Panc1 (cell line): ENCODE data around the gene GLUL. TPM values are rescaled to one million over a fixed set of nuclear protein-coding genes. Genes with fewer than 3 reads are reported as not detected.
"Not testable (repeated sequence)": the region's sequence is repeated elsewhere in the genome, so short reads cannot be mapped to it uniquely, and the experiment has no call there.

Experiments
- ATAC-seq: fragments of 200-7000 bp; cut with Tn5 transposase; 2 replicates; pipeline ENCODE4 v1.9.1; 2020; ENCODE audit warnings: mild to moderate bottlenecking, moderate library complexity
- BruUV-seq: library from RNA; stranded (reverse); fragments of 400-500 nt; replicated peaks from 2 replicates; lab custom pipeline; 2021; lab: Mats Ljungman, UMichigan
- CTCF ChIA-PET: fragments of 300-600 bp; sonication (Branson Sonifier 250); formaldehyde crosslinking; loops from one replicate; lab custom pipeline; 2022; ENCODE audit warnings: antibody characterized with exemption; lab: Charles Lee
- POLR2A ChIA-PET: fragments of 300-600 bp; sonication (Branson Sonifier 250); formaldehyde crosslinking; loops from one replicate; lab custom pipeline; 2022; ENCODE audit warnings: antibody characterized with exemption; lab: Charles Lee
- DNase-seq: peaks from one replicate; pipeline ENCODE4 v3.0.0-alpha.2; 2010; ENCODE audit warnings: low read depth, low spot score
- H3K27ac ChIP-seq: 2 replicates; pipeline ENCODE4 v1.5.1; 2011; ENCODE audit warnings: mild to moderate bottlenecking, low read length, inconsistent platforms
- H3K27me3 ChIP-seq: fragments of 200-500 bp; sonication (Bioruptor generic); 2 replicates; pipeline ENCODE4 v1.6.0; 2014; ENCODE audit warnings: low read length, inconsistent platforms; ENCODE audit not compliant: control insufficient read depth, insufficient read depth
- H3K36me3 ChIP-seq: fragments of 200-500 bp; sonication (Bioruptor generic); 2 replicates; pipeline ENCODE4 v1.5.1; 2014; ENCODE audit warnings: inconsistent platforms, mild to moderate bottlenecking, low read length, moderate library complexity; ENCODE audit not compliant: control insufficient read depth, insufficient read depth
- H3K4me1 ChIP-seq: 2 replicates; pipeline ENCODE4 v1.5.1; 2011; ENCODE audit warnings: inconsistent platforms, mild to moderate bottlenecking, low read length, moderate library complexity; ENCODE audit not compliant: control insufficient read depth, insufficient read depth
- H3K4me3 ChIP-seq, 2 experiments: 2 replicates each; pipeline ENCODE4 v1.5.1; 2011 to 2012; ENCODE audit warnings: low read depth in 2 of 2, low read length in 2 of 2, mild to moderate bottlenecking in 2 of 2, inconsistent platforms in 1 of 2, moderate library complexity in 1 of 2
- H3K9me3 ChIP-seq: fragments of 200-500 bp; sonication (Bioruptor generic); 2 replicates; pipeline ENCODE4 v1.5.1; 2014; ENCODE audit warnings: low read depth, mild to moderate bottlenecking, inconsistent platforms, low read length, moderate library complexity; ENCODE audit not compliant: control insufficient read depth, insufficient read depth
- POLR2AphosphoS5 ChIP-seq: IDR thresholded peaks from 2 replicates; pipeline ENCODE4 v1.6.1; 2012; ENCODE audit warnings: mild to moderate bottlenecking, low read depth, low read length, moderate library complexity
- SIN3A ChIP-seq: IDR thresholded peaks from 2 replicates; pipeline ENCODE4 v1.6.1; 2012; ENCODE audit warnings: low read depth, mild to moderate bottlenecking, low read length, moderate library complexity, borderline replicate concordance; ENCODE audit not compliant: insufficient read depth
- TCF7L2 ChIP-seq: IDR thresholded peaks from 2 replicates; pipeline ENCODE4 v1.6.1; 2011; ENCODE audit warnings: mild to moderate bottlenecking, low read depth, low read length, inconsistent platforms
- in situ Hi-C: cut with HindIII; loops from 2 replicates; pipeline ENCODE4 v1.10.0; 2016; ENCODE audit warnings: low sequenced_read_pairs, low pct_unique_long_range_greater_than_20kb
- intact Hi-C: fragments of 100-400 bp; cut with micrococcal nuclease; formaldehyde crosslinking; loops from one replicate; pipeline ENCODE4 v1.10.0; 2022; ENCODE audit not compliant: unreplicated experiment
- total RNA-seq: library from RNA; stranded (reverse); gene quantifications from one replicate; pipeline ENCODE4 v1.2.1, GENCODE V29; 2021; ENCODE audit not compliant: unreplicated experiment
- TF ChIP-seq, protein P1 (sequence below), 2 experiments: IDR thresholded peaks; 2 replicates each; pipeline ENCODE4 v1.6.1; 2011 to 2012; ENCODE audit warnings: low read depth in 2 of 2, control low read depth in 1 of 2, low read length in 1 of 2, mild to moderate bottlenecking in 1 of 2, moderate library complexity in 1 of 2; ENCODE audit not compliant: insufficient read depth in 1 of 2
- TF ChIP-seq, protein P2 (sequence below): fragments of 450-650 bp; IDR thresholded peaks from 2 replicates; pipeline ENCODE4 v1.5.1; 2017; ENCODE audit warnings: mild to moderate bottlenecking

GLUL gene
- total RNA-seq, 1 experiment from 2014 or later: 55.2 TPM

DNA sequence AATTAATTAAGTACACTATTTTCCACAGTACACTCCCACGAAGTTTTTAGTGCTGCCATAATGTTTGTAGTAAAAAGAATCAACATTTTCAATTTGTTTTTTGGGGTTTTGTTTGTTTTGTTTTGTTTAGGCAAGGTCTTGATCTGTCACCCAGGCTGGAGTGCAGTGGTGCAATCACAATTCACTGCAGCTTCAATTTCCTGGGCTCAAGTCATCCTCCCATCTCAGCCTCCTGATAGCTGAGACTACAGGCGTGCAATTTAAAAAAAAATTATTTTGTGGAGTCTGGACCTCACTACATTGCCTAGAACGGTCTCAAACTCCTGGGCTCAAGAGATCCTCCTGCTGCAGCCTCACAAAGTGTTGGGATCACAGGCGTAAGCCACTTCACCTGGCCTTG, 11.4 kb downstream of the GLUL start:
- TF ChIP-seq POLR2AphosphoS5: no peak
- TF ChIP-seq, protein P1, sequence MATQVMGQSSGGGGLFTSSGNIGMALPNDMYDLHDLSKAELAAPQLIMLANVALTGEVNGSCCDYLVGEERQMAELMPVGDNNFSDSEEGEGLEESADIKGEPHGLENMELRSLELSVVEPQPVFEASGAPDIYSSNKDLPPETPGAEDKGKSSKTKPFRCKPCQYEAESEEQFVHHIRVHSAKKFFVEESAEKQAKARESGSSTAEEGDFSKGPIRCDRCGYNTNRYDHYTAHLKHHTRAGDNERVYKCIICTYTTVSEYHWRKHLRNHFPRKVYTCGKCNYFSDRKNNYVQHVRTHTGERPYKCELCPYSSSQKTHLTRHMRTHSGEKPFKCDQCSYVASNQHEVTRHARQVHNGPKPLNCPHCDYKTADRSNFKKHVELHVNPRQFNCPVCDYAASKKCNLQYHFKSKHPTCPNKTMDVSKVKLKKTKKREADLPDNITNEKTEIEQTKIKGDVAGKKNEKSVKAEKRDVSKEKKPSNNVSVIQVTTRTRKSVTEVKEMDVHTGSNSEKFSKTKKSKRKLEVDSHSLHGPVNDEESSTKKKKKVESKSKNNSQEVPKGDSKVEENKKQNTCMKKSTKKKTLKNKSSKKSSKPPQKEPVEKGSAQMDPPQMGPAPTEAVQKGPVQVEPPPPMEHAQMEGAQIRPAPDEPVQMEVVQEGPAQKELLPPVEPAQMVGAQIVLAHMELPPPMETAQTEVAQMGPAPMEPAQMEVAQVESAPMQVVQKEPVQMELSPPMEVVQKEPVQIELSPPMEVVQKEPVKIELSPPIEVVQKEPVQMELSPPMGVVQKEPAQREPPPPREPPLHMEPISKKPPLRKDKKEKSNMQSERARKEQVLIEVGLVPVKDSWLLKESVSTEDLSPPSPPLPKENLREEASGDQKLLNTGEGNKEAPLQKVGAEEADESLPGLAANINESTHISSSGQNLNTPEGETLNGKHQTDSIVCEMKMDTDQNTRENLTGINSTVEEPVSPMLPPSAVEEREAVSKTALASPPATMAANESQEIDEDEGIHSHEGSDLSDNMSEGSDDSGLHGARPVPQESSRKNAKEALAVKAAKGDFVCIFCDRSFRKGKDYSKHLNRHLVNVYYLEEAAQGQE (IDR thresholded peaks at IDR 0.05; ENCODE audit: insufficient read depth in 1 of 2, low read depth in 2 of 2, low read length in 1 of 2): no peak
- TF ChIP-seq, protein P2, sequence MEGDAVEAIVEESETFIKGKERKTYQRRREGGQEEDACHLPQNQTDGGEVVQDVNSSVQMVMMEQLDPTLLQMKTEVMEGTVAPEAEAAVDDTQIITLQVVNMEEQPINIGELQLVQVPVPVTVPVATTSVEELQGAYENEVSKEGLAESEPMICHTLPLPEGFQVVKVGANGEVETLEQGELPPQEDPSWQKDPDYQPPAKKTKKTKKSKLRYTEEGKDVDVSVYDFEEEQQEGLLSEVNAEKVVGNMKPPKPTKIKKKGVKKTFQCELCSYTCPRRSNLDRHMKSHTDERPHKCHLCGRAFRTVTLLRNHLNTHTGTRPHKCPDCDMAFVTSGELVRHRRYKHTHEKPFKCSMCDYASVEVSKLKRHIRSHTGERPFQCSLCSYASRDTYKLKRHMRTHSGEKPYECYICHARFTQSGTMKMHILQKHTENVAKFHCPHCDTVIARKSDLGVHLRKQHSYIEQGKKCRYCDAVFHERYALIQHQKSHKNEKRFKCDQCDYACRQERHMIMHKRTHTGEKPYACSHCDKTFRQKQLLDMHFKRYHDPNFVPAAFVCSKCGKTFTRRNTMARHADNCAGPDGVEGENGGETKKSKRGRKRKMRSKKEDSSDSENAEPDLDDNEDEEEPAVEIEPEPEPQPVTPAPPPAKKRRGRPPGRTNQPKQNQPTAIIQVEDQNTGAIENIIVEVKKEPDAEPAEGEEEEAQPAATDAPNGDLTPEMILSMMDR: no peak
- TF ChIP-seq SIN3A: no peak
- TF ChIP-seq TCF7L2: no peak
- Histone ChIP-seq H3K9me3 (no peaks in the 10 kb centered on the region), H3K27ac (no peak overlapping the region), H3K4me1 (no peaks in the 10 kb centered on the region), H3K4me3 (no peak overlapping the region), H3K27me3 (no peaks in the 10 kb centered on the region), H3K36me3 (no peaks in the 10 kb centered on the region)
- in situ Hi-C loops: no loop called here
- DNase-seq: no peak
- ChIA-PET POLR2A (no interaction called here), CTCF (no interaction called here)
- intact Hi-C loops: no loop called here
- BruUV-seq: no TSS peak
- ATAC-seq: no peak

DNA sequence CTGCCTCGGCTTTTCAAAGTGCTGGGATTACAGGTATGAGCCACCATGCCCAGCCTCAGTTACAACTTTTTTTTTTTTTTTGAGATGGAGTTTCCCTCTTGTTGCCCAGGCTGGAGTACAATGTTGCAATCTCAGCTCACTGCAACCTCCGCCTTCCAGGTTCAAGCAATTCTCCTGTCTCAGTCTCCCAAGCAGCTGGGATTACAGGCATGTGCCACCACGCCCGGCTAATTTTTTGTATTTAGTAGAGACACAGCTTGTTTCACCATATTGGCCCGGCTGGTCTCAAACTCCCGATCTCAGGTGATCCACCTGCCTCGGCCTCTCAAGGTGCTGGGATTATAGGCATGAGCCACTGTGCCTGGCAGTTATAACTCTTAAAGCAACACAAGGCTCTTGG, 11.8 kb downstream of the GLUL start:
- H3K4me3 ChIP-seq, ATAC-seq, in situ Hi-C loops, intact Hi-C loops, H3K27ac ChIP-seq, DNase-seq, H3K4me1 ChIP-seq, H3K36me3 ChIP-seq, H3K27me3 ChIP-seq, H3K9me3 ChIP-seq, BruUV-seq: not testable (repeated sequence)
- ChIA-PET CTCF (interaction anchor here (0.6 kb wide), 1 partner anchor 8 kb away, joined by 9 read pairs; no protein-coding TSS in a partner anchor), POLR2A (interaction anchor here (0.6 kb wide), 1 partner anchor 17 kb away, joined by 3 read pairs; no protein-coding TSS in a partner anchor)

DNA sequence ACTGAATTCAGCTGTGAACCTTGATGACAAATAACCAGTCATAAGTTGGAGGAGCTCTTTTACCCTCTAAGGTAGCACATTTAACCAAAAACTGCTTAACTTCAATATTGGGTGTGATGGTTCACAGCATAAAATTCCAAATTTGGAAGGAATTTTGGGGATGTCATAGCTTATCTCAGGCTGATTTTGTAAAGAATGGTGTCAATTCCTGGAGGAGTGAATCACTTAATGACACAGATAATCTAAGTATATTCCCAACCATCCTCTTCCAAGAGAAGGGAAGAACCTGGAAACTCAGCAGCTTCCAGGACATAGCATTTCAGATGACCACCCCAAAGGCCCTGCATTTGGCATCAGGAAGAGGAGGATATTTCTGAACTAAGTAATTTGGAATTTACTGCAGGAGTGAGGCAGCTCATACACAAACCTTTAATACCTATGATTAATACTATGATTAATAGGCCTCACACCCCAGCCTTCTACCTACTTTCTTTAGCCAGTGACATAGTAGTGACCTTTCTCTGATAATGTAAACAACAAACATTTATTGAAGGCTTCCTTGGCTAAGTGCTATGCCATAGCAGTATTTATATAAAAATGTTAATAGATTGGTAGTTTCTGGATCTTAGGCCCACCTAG, 14.5 kb downstream of the GLUL start:
- ChIA-PET POLR2A (no interaction called here), CTCF (no interaction called here)
- in situ Hi-C loops (no loop called here), intact Hi-C loops (no loop called here)
- H3K27me3 ChIP-seq: no peaks in the 10 kb centered on the region
- TF ChIP-seq SIN3A: no peak
- TF ChIP-seq, protein P1 (IDR thresholded peaks at IDR 0.05; ENCODE audit: insufficient read depth in 1 of 2, low read depth in 2 of 2, low read length in 1 of 2): no peak
- no peaks in the 10 kb centered on the region for H3K9me3 ChIP-seq
- no peak overlapping the region for H3K27ac ChIP-seq
- no peaks in the 10 kb centered on the region for H3K36me3 ChIP-seq
- H3K4me1 ChIP-seq: no peaks in the 10 kb centered on the region
- DNase-seq: no peak
- no peak for ATAC-seq
- H3K4me3 ChIP-seq: no peak overlapping the region
- BruUV-seq: no TSS peak
